BJ (cell line): Measurements from ENCODE around the gene SHOC2. TPM values are rescaled to one million over a fixed set of nuclear protein-coding genes. Genes with fewer than 3 reads are reported as not detected.

Source experiments
- CTCF ChIA-PET: fragments of 350-600 bp; formaldehyde crosslinking; extraction: SDS; loops from one replicate; lab custom pipeline; 2021; ENCODE audit warnings: antibody characterized with exemption, inconsistent platforms; lab: Yijun Ruan, JAX
- POLR2A ChIA-PET: fragments of 300-600 bp; sonication (Branson Sonifier 250); formaldehyde crosslinking; extraction: SDS; loops from one replicate; lab custom pipeline; 2021; ENCODE audit warnings: antibody characterized with exemption; lab: Charles Lee
- DNase-seq: peaks from one replicate; pipeline ENCODE4 v3.0.0-alpha.2; 2011; ENCODE audit warnings: low read depth
- H3K27me3 ChIP-seq: 2 replicates; pipeline ENCODE4 v1.6.0; 2011; ENCODE audit warnings: low read length; ENCODE audit not compliant: control insufficient read depth, insufficient read depth
- H3K36me3 ChIP-seq: 2 replicates; pipeline ENCODE4 v1.5.1; 2011; ENCODE audit warnings: low read length; ENCODE audit not compliant: control insufficient read depth, insufficient read depth
- H3K4me3 ChIP-seq: 2 replicates; pipeline ENCODE4 v1.5.1; 2011; ENCODE audit warnings: low read depth, mild to moderate bottlenecking, control low read depth, low read length
- CTCF ChIP-seq: IDR thresholded peaks from 2 replicates; pipeline ENCODE4 v1.5.1; 2011; ENCODE audit warnings: low read depth, mild to moderate bottlenecking, control low read depth, inconsistent platforms, low read length, moderate library complexity; ENCODE audit not compliant: insufficient read depth
- polyA plus RNA-seq: library from polyadenylated mRNA; depleted of rRNA; stranded (reverse); fragments of >200 nt; gene quantifications from 2 replicates; pipeline ENCODE4 v1.2.3, GENCODE V29; 2011

The SHOC2 gene
- polyA plus RNA-seq, 1 experiment, result 14.7 TPM

DNA sequence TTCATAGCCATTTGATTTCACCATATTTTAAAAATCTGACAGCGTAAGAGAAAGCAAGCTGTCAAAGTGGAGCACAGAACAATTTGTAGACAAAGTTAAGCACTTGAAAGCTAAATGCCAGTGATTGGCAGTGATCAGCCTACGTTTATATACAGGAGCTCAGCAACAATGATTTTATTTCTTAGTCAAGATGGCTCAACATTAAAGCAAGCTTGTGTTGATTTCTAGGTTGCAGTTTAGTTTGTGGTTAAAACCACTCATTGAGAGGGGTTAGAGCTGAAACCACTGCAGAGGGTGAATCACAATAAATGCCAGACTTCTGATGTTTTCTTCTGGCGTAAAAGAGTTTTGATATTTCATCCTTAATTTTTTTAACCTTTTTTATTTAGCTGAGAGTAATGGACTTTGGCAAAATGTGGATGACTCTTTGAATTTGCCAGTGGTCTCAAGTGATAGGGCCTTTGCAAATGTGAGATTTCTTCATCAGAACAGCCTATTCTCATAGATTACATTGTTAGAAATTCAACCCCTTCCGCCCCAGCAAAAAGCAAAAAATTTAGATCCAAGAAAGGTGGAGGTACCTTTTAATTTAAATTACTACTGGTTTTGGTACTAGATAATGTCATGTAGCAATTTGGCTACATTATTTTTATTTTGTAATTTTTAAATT lies 73.8 kb downstream of the SHOC2 start:
- H3K36me3 ChIP-seq, result no peaks in the 10 kb centered on the region
- peak; percentile 50 for DNase-seq
- TF ChIP-seq CTCF, result no peak
- H3K27me3 ChIP-seq, result no peaks in the 10 kb centered on the region
- no peak overlapping the region for H3K4me3 ChIP-seq
- CTCF ChIA-PET, result interaction anchor here (1.4 kb wide), 1 partner anchor 11 kb away, joined by 3 read pairs; no protein-coding TSS in a partner anchor
- POLR2A ChIA-PET, result interaction anchor here (0.7 to 0.9 kb wide), 2 partner anchors 12 to 74 kb away, joined by 3 read pairs; partner anchors contain the start of genes BBIP1 and SHOC2

GRCh38 chr10:110994406-110995086 lies 75.1 kb downstream of the SHOC2 start:
- no peak for DNase-seq
- Histone ChIP-seq H3K4me3 (no peak overlapping the region), H3K36me3 (no peaks in the 10 kb centered on the region), H3K27me3 (no peaks in the 10 kb centered on the region)
- TF ChIP-seq CTCF, result no peak
- ChIA-PET POLR2A (no interaction called here), CTCF (interaction anchor here (1.8 kb wide), 1 partner anchor 17 kb away, joined by 3 read pairs; no protein-coding TSS in a partner anchor)

DNA sequence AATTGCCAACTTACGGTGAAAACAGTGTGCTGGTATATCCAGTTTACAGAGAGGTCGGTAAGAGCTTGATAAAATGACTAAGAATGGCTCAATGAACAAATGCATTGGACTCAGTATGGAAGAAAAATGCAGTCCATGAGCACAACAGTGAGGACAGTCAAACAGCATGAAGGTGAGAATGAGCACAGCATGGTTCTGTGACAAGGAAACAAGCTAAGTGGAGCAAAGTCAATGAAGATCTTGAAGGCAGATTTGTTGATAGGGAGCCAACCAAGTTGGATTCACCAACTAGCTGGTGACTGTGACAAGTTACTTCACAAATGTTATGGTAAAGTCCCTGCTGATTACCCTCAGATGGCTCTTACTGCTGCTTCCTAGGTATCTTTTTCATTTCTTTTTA lies 75.9 kb downstream of the SHOC2 start:
- TF ChIP-seq CTCF, result no peak
- no peaks in the 10 kb centered on the region for H3K27me3 ChIP-seq
- no peak overlapping the region for H3K4me3 ChIP-seq
- DNase-seq, result no peak
- no peaks in the 10 kb centered on the region for H3K36me3 ChIP-seq
- ChIA-PET CTCF (interaction anchor here (0.5 to 1.8 kb wide), 2 partner anchors 18 to 246 kb away, joined by 3 read pairs; no protein-coding TSS in a partner anchor), POLR2A (interaction anchor here (0.6 kb wide), 1 partner anchor 11 kb away, joined by 4 read pairs; no protein-coding TSS in a partner anchor)

DNA sequence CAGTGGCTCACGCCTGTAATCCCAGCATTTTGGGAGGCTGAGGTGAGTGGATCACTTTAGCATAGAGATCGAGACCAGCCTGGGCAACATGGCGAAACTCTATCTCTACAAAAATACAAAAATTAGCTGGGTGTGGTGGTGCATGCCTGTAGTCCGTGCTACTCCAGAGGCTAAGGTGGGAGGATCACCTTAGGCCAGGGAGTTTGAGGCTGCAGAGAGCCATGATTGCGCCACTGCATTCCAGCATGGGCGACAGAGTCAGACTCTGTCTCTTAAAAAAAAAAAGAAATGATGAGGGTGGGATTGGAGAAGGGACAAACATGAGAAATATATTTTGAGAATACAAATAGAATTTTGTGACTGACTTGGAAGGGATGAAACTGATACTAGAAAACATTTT lies 76.9 kb downstream of the SHOC2 start:
- Histone ChIP-seq H3K27me3 (no peaks in the 10 kb centered on the region), H3K36me3 (no peaks in the 10 kb centered on the region), H3K4me3 (no peak overlapping the region)
- no peak for DNase-seq
- ChIA-PET POLR2A (no interaction called here), CTCF (interaction anchor here (1.8 kb wide), 1 partner anchor 19 kb away, joined by 3 read pairs; no protein-coding TSS in a partner anchor)
- no peak for TF ChIP-seq CTCF

DNA sequence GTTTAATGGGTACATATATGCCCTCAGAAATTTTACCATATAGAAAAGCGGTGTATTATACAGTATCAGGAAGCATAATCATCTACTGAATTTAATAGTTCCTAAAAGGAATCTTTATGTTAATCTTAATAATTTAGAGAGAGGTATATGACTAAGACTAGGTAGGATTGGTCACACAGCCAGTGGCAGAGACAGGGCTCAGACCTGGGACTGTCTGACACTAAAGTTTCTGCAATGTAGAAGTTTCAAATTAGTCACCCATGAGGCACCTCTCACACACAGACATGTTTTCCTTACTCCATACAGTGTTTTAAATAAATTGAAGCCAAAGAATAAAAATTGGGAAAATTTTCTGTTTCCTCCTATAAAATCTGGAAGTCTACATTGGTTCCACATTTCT lies 84.6 kb downstream of the SHOC2 start:
- no peak for DNase-seq
- POLR2A ChIA-PET, result no interaction called here
- CTCF ChIA-PET, result interaction anchor here (1.4 kb wide), 1 partner anchor 12 kb away, joined by 3 read pairs; no protein-coding TSS in a partner anchor
- H3K36me3 ChIP-seq, result peaks cover 3% of the 10 kb centered on the region
- H3K27me3 ChIP-seq, result no peaks in the 10 kb centered on the region
- H3K4me3 ChIP-seq, result no peak overlapping the region
- no peak for TF ChIP-seq CTCF
